ENCODE data around the gene KIF5C.

KIF5C gene

DNA sequence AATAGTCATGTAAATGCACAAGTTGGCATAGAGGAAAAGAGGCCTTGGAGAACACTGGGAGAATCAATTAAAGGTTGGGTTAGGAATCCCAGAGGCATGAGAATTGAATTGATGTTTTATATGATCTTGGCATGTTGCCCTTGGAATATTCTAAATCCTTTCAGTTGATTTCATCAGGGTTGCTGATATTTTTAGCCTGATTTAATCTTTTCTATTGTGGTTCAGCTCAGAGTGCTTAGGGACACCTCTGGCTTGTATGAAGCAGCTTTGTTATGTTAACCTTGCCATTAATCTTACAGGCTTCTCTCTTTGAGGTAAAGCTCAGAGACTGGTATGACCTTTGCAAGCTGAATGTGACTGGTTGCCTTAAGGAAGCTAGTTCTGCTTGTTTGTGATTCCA, 99.1 kb downstream of the KIF5C start:
- Histone ChIP-seq H2BK15ac (ENCODE audit: low read length) (no peak overlapping the region), H3K14ac (ENCODE audit: low read length) (no peak overlapping the region), H2BK120ac (ENCODE audit: low read depth, low read length) (no peak overlapping the region), H3K4ac (ENCODE audit: low read length) (no peak overlapping the region), H4K91ac (ENCODE audit: low read depth, low read length, poor library complexity) (no peak overlapping the region), H2BK12ac (ENCODE audit: low read length) (no peak overlapping the region), H3K79me1 (ENCODE audit: low read depth, low read length) (peaks cover 3% of the 10 kb centered on the region), H3K18ac (ENCODE audit: low read length) (no peak overlapping the region), H2BK5ac (ENCODE audit: low read length) (no peak overlapping the region), H3K4me3 (ENCODE audit: low read length in 2 of 2) (no peak overlapping the region), H3K9ac (ENCODE audit: low read depth, low read length, poor library complexity) (no peak overlapping the region), H2AK5ac (ENCODE audit: low read depth, low read length) (no peak overlapping the region), H4K8ac (ENCODE audit: low read depth, low read length) (no peak overlapping the region), H3K4me1 (ENCODE audit: control insufficient read depth in 2 of 2, insufficient read depth in 1 of 2, low read depth in 1 of 2, low read length in 2 of 2) (peaks cover 0 to 12% of the 10 kb centered on the region in 2 donors), H3K27ac (replicated peaks; ENCODE audit: low read length) (no peak overlapping the region), H3K9me3 (replicated peaks in 1 of 2; ENCODE audit: control insufficient read depth in 2 of 2, insufficient read depth in 1 of 2, low read depth in 1 of 2, low read length in 2 of 2) (no peaks in the 10 kb centered on the region), H3K23ac (ENCODE audit: low read depth, low read length, poor library complexity) (no peak overlapping the region), H3K36me3 (replicated peaks in 1 of 2; ENCODE audit: control insufficient read depth in 2 of 2, insufficient read depth in 2 of 2, low read length in 2 of 2) (peaks cover 11 to 63% of the 10 kb centered on the region in 2 donors), H3K27me3 (ENCODE audit: control insufficient read depth in 3 of 3, insufficient read depth in 3 of 3, low read depth in 1 of 3, low read length in 3 of 3) (no peaks in the 10 kb centered on the region), H2AFZ (ENCODE audit: low read length) (no peak overlapping the region), H3K4me2 (ENCODE audit: insufficient read depth, low read length, poor library complexity, severe bottlenecking) (no peak overlapping the region)
- no peak for DNase-seq (ENCODE audit: low spot score)

DNA sequence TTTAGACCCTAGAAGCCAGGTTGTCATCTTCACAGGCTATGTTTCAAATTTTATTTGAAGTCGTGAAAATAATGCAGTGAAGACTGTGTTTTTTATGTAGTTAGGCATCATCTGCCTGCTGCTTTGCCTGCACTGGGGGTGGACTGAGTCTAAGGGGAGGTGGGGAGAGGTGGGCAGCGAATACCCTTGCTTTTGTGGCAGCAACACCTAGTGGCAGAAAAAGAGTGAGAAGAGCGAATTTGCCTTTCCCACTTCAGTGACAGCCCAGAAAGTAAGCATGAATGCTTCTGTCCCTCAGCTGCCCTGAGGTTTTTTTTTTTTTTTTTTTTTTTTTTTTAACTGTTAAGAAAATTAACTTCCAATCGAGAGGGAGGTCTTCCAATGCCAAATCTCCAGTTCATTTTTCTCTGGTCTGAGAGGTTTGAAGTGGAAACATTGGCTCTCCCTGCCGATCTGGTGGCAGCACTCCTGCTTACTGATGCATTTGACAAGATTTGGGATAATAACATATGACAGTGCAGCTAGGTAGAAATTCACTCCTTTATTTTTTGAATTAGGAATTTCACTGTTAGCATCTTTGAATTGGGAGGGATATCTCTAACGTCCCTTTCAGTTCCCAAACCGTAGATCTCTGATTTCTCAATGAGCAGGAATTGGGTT, 103.1 kb downstream of the KIF5C start:
- Histone ChIP-seq H3K4me3 (ENCODE audit: low read length in 2 of 2) (no peak overlapping the region), H4K8ac (ENCODE audit: low read depth, low read length) (no peak overlapping the region), H3K9ac (ENCODE audit: low read depth, low read length, poor library complexity) (no peak overlapping the region), H3K4me1 (ENCODE audit: control insufficient read depth in 2 of 2, insufficient read depth in 1 of 2, low read depth in 1 of 2, low read length in 2 of 2) (peaks cover 0 to 3% of the 10 kb centered on the region in 2 donors), H3K27ac (replicated peaks; ENCODE audit: low read length) (no peak overlapping the region), H2BK120ac (ENCODE audit: low read depth, low read length) (no peak overlapping the region), H3K79me1 (ENCODE audit: low read depth, low read length) (no peaks in the 10 kb centered on the region), H3K23ac (ENCODE audit: low read depth, low read length, poor library complexity) (no peak overlapping the region), H2AK5ac (ENCODE audit: low read depth, low read length) (no peak overlapping the region), H2BK15ac (ENCODE audit: low read length) (no peak overlapping the region), H3K27me3 (ENCODE audit: control insufficient read depth in 3 of 3, insufficient read depth in 3 of 3, low read depth in 1 of 3, low read length in 3 of 3) (no peaks in the 10 kb centered on the region), H2BK12ac (ENCODE audit: low read length) (no peak overlapping the region), H3K9me3 (replicated peaks in 1 of 2; ENCODE audit: control insufficient read depth in 2 of 2, insufficient read depth in 1 of 2, low read depth in 1 of 2, low read length in 2 of 2) (no peaks in the 10 kb centered on the region), H2AFZ (ENCODE audit: low read length) (no peak overlapping the region), H4K91ac (ENCODE audit: low read depth, low read length, poor library complexity) (no peak overlapping the region), H3K14ac (ENCODE audit: low read length) (no peak overlapping the region), H2BK5ac (ENCODE audit: low read length) (no peak overlapping the region), H3K36me3 (replicated peaks in 1 of 2; ENCODE audit: control insufficient read depth in 2 of 2, insufficient read depth in 2 of 2, low read length in 2 of 2) (peaks cover 22 to 86% of the 10 kb centered on the region in 2 donors), H3K18ac (ENCODE audit: low read length) (no peak overlapping the region), H3K4ac (ENCODE audit: low read length) (no peak overlapping the region), H3K4me2 (ENCODE audit: insufficient read depth, low read length, poor library complexity, severe bottlenecking) (no peak overlapping the region)
- WGBS, 2 donors (ENCODE audit: extremely low coverage in 2 of 2, insufficient read length in 2 of 2, insufficient replicate concordance in 1 of 2), result no CpG with 5 or more reads among the region's 7 CpGs
- no peak for DNase-seq (ENCODE audit: low spot score)

DNA sequence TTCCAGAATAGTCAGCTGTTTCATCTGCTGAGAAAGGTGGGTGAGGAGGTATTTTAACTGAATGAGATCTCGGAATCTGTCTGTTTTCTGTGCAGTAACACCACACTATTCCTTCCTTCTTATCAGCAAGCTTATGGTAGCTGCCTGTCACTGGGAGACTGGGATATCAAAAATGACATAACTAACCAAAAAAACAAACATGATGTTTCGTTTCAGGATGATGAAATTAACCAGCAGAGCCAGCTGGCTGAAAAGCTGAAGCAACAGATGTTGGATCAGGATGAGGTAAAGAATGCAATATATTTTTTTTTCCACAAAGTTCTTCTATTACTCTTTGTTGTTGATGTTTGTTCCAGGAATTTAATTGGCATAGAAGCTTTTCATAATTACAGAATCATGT, 103.7 kb downstream of the KIF5C start:
- no peak overlapping the region for H3K4me2 ChIP-seq (ENCODE audit: insufficient read depth, low read length, poor library complexity, severe bottlenecking)
- peaks cover 0 to 3% of the 10 kb centered on the region in 2 donors for H3K4me1 ChIP-seq (ENCODE audit: control insufficient read depth in 2 of 2, insufficient read depth in 1 of 2, low read depth in 1 of 2, low read length in 2 of 2)
- no peak overlapping the region for H2BK12ac ChIP-seq (ENCODE audit: low read length)
- DNase-seq (ENCODE audit: low spot score), result no peak
- H4K91ac ChIP-seq (ENCODE audit: low read depth, low read length, poor library complexity), result no peak overlapping the region
- H2BK15ac ChIP-seq (ENCODE audit: low read length), result no peak overlapping the region
- H2BK5ac ChIP-seq (ENCODE audit: low read length), result no peak overlapping the region
- no peak overlapping the region for H3K9ac ChIP-seq (ENCODE audit: low read depth, low read length, poor library complexity)
- H3K36me3 ChIP-seq (replicated peaks in 1 of 2; ENCODE audit: control insufficient read depth in 2 of 2, insufficient read depth in 2 of 2, low read length in 2 of 2), result peaks cover 18 to 86% of the 10 kb centered on the region in 2 donors
- H2AK5ac ChIP-seq (ENCODE audit: low read depth, low read length), result no peak overlapping the region
- H3K14ac ChIP-seq (ENCODE audit: low read length), result no peak overlapping the region
- H3K27ac ChIP-seq (replicated peaks; ENCODE audit: low read length), result no peak overlapping the region
- H3K79me1 ChIP-seq (ENCODE audit: low read depth, low read length), result no peaks in the 10 kb centered on the region
- WGBS, 2 donors (ENCODE audit: extremely low coverage in 2 of 2, insufficient read length in 2 of 2, insufficient replicate concordance in 1 of 2), result no CpG with 5 or more reads among the region's 2 CpGs
- H2BK120ac ChIP-seq (ENCODE audit: low read depth, low read length), result no peak overlapping the region
- no peak overlapping the region for H4K8ac ChIP-seq (ENCODE audit: low read depth, low read length)
- H3K27me3 ChIP-seq (ENCODE audit: control insufficient read depth in 3 of 3, insufficient read depth in 3 of 3, low read depth in 1 of 3, low read length in 3 of 3), result no peaks in the 10 kb centered on the region
- H3K23ac ChIP-seq (ENCODE audit: low read depth, low read length, poor library complexity), result no peak overlapping the region
- no peaks in the 10 kb centered on the region for H3K9me3 ChIP-seq (replicated peaks in 1 of 2; ENCODE audit: control insufficient read depth in 2 of 2, insufficient read depth in 1 of 2, low read depth in 1 of 2, low read length in 2 of 2)
- H3K4ac ChIP-seq (ENCODE audit: low read length), result no peak overlapping the region
- no peak overlapping the region for H3K4me3 ChIP-seq (ENCODE audit: low read length in 2 of 2)
- no peak overlapping the region for H3K18ac ChIP-seq (ENCODE audit: low read length)
- H2AFZ ChIP-seq (ENCODE audit: low read length), result no peak overlapping the region

DNA sequence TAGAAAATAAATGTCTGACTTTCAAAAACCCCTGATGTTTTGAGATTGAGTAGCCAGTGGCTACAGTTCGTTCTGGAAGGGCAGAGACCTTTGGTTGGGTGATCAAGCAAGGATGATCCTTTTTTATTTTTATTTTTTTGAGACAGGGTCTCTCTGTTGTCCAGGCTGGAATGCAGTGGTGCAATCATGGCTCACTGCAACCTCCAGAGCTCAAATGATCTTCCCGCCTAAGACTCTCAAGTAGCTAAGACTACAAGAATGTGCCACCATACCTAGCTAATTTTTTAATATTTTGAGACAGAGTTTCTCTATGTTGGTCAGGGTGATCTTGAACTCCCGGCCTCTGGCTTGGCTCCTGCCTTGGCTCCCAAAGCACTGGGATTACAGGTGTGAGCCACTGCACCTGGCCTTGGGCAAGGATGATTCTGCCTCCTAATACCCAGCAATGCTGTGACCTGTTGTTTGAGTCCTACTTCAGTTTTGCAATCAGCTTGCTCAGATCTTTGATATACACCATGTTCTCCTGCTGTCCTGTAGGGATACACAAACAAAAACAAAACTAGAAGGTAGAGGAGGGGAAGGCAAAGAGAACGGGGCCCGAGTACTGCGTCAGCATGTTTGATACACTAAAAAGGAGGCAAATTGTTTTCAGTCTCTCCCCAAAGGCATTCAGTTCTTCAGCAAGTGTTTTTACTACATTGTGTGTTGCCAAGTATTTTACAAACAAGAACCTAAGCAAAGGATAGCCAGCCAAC, 104.3 kb downstream of the KIF5C start:
- no peak overlapping the region for H3K9ac ChIP-seq (ENCODE audit: low read depth, low read length, poor library complexity)
- H3K27ac ChIP-seq (replicated peaks; ENCODE audit: low read length), result no peak overlapping the region
- no peak for DNase-seq (ENCODE audit: low spot score)
- H3K79me1 ChIP-seq (ENCODE audit: low read depth, low read length), result no peaks in the 10 kb centered on the region
- H3K27me3 ChIP-seq (ENCODE audit: control insufficient read depth in 3 of 3, insufficient read depth in 3 of 3, low read depth in 1 of 3, low read length in 3 of 3), result no peaks in the 10 kb centered on the region
- H3K18ac ChIP-seq (ENCODE audit: low read length), result no peak overlapping the region
- H3K14ac ChIP-seq (ENCODE audit: low read length), result no peak overlapping the region
- H3K36me3 ChIP-seq (replicated peaks in 1 of 2; ENCODE audit: control insufficient read depth in 2 of 2, insufficient read depth in 2 of 2, low read length in 2 of 2), result peaks cover 19 to 86% of the 10 kb centered on the region in 2 donors
- no peak overlapping the region for H4K8ac ChIP-seq (ENCODE audit: low read depth, low read length)
- H2BK12ac ChIP-seq (ENCODE audit: low read length), result no peak overlapping the region
- H2BK5ac ChIP-seq (ENCODE audit: low read length), result no peak overlapping the region
- no peak overlapping the region for H2BK120ac ChIP-seq (ENCODE audit: low read depth, low read length)
- H3K4me3 ChIP-seq (ENCODE audit: low read length in 2 of 2), result no peak overlapping the region
- H3K4me2 ChIP-seq (ENCODE audit: insufficient read depth, low read length, poor library complexity, severe bottlenecking), result no peak overlapping the region
- H3K4ac ChIP-seq (ENCODE audit: low read length), result no peak overlapping the region
- peaks cover 0 to 4% of the 10 kb centered on the region in 2 donors for H3K9me3 ChIP-seq (replicated peaks in 1 of 2; ENCODE audit: control insufficient read depth in 2 of 2, insufficient read depth in 1 of 2, low read depth in 1 of 2, low read length in 2 of 2)
- H4K91ac ChIP-seq (ENCODE audit: low read depth, low read length, poor library complexity), result no peak overlapping the region
- H2BK15ac ChIP-seq (ENCODE audit: low read length), result no peak overlapping the region
- H3K23ac ChIP-seq (ENCODE audit: low read depth, low read length, poor library complexity), result no peak overlapping the region
- H2AFZ ChIP-seq (ENCODE audit: low read length), result no peak overlapping the region
- no CpG with 5 or more reads among the region's 6 CpGs for WGBS, 2 donors (ENCODE audit: extremely low coverage in 2 of 2, insufficient read length in 2 of 2, insufficient replicate concordance in 1 of 2)
- H2AK5ac ChIP-seq (ENCODE audit: low read depth, low read length), result no peak overlapping the region
- H3K4me1 ChIP-seq (ENCODE audit: control insufficient read depth in 2 of 2, insufficient read depth in 1 of 2, low read depth in 1 of 2, low read length in 2 of 2), result peaks cover 0 to 3% of the 10 kb centered on the region in 2 donors
